Measurements from ENCODE around the gene ADNP.

DNA sequence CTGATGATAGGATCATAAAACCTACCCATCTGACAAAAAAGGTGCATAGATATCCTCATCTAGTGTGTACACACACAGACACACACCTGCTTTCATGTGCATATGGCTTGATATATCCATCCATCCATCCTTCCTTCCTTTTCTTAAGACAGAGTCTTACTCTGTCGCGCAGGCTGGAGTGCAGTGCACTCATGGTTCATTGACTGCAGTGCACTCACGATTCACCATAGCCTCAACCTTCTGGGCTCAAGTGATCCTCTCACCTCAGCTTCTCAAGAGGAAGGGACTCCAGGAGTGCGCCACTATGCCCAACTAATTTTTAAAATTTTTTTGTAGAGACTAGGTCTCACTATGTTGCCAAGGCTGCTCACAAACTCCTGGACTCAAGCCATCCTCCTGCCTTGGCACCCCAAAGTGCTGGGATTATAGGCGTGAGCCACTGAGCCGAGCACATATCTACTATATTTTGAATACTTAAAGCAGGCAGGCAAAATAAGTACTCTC lies 27.1 kb downstream of the ADNP start:
- TF ChIP-seq ZMYM3 (CRISPR knock-in tag; IDR thresholded peaks at IDR 0.05) (no peak), YY1 (IDR thresholded peaks at IDR 0.05; ENCODE audit: insufficient read depth, insufficient replicate concordance, low read depth, low read length) (no peak), SRF (IDR thresholded peaks at IDR 0.05; ENCODE audit: low read depth, low read length) (no peak), RFX1 (IDR thresholded peaks at IDR 0.05) (no peak), HDAC6 (IDR thresholded peaks at IDR 0.05; ENCODE audit: low read depth, low read length) (no peak), CEBPB (IDR thresholded peaks at IDR 0.05; ENCODE audit: borderline replicate concordance, low read depth, low read length) (no peak), FOSL1 (CRISPR knock-in tag; IDR thresholded peaks at IDR 0.05; ENCODE audit: borderline replicate concordance) (no peak), ZNF180 (CRISPR knock-in tag; IDR thresholded peaks at IDR 0.05; ENCODE audit: borderline replicate concordance, low read depth) (no peak)
- TF ChIP-seq, protein P1, sequence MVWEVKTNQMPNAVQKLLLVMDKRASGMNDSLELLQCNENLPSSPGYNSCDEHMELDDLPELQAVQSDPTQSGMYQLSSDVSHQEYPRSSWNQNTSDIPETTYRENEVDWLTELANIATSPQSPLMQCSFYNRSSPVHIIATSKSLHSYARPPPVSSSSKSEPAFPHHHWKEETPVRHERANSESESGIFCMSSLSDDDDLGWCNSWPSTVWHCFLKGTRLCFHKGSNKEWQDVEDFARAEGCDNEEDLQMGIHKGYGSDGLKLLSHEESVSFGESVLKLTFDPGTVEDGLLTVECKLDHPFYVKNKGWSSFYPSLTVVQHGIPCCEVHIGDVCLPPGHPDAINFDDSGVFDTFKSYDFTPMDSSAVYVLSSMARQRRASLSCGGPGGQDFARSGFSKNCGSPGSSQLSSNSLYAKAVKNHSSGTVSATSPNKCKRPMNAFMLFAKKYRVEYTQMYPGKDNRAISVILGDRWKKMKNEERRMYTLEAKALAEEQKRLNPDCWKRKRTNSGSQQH (CRISPR knock-in tag; IDR thresholded peaks at IDR 0.05; ENCODE audit: low read depth) = no peak
- TF ChIP-seq, protein P2, sequence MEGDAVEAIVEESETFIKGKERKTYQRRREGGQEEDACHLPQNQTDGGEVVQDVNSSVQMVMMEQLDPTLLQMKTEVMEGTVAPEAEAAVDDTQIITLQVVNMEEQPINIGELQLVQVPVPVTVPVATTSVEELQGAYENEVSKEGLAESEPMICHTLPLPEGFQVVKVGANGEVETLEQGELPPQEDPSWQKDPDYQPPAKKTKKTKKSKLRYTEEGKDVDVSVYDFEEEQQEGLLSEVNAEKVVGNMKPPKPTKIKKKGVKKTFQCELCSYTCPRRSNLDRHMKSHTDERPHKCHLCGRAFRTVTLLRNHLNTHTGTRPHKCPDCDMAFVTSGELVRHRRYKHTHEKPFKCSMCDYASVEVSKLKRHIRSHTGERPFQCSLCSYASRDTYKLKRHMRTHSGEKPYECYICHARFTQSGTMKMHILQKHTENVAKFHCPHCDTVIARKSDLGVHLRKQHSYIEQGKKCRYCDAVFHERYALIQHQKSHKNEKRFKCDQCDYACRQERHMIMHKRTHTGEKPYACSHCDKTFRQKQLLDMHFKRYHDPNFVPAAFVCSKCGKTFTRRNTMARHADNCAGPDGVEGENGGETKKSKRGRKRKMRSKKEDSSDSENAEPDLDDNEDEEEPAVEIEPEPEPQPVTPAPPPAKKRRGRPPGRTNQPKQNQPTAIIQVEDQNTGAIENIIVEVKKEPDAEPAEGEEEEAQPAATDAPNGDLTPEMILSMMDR (CRISPR knock-in tag; IDR thresholded peaks at IDR 0.05) = no peak
- TF ChIP-seq, protein P3, sequence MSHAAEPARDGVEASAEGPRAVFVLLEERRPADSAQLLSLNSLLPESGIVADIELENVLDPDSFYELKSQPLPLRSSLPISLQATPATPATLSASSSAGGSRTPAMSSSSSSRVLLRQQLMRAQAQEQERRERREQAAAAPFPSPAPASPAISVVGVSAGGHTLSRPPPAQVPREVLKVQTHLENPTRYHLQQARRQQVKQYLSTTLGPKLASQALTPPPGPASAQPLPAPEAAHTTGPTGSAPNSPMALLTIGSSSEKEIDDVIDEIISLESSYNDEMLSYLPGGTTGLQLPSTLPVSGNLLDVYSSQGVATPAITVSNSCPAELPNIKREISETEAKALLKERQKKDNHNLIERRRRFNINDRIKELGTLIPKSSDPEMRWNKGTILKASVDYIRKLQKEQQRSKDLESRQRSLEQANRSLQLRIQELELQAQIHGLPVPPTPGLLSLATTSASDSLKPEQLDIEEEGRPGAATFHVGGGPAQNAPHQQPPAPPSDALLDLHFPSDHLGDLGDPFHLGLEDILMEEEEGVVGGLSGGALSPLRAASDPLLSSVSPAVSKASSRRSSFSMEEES (CRISPR knock-in tag; IDR thresholded peaks at IDR 0.05) = no peak
- TF ChIP-seq, protein P4, sequence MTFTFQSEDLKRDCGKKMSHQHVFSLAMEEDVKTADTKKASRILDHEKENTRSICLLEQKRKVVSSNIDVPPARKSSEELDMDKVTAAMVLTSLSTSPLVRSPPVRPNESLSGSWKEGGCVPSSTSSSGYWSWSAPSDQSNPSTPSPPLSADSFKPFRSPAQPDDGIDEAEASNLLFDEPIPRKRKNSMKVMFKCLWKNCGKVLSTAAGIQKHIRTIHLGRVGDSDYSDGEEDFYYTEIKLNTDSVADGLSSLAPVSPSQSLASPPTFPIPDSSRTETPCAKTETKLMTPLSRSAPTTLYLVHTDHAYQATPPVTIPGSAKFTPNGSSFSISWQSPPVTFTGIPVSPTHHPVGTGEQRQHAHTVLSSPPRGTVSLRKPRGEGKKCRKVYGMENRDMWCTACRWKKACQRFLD (CRISPR knock-in tag; IDR thresholded peaks at IDR 0.05; ENCODE audit: borderline replicate concordance) = no peak

Measured in HepG2 (cell line).